ENCODE data around the gene MYO5C. TPM values are rescaled to one million over a fixed set of nuclear protein-coding genes. Genes with fewer than 3 reads are reported as not detected.

Gene MYO5C
- total and polyA plus RNA-seq, 2 of the 8 experiments (the other 6 are each of a cell fraction or from before 2014, with no cell fraction given), result 8.2 to 26.7 TPM

GRCh38 chr15:52221730-52222129, 73.9 kb downstream of the MYO5C start:
- Histone ChIP-seq H2BK12ac (ENCODE audit: low read depth, low read length) (no peak overlapping the region), H3K4me2 (ENCODE audit: insufficient read depth in 1 of 2, low read depth in 2 of 2, low read length in 2 of 2) (no peak overlapping the region), H3K9me3 (ENCODE audit: insufficient read depth in 2 of 2, low read depth in 1 of 2, low read length in 1 of 2) (no peaks in the 10 kb centered on the region), H3K14ac (ENCODE audit: insufficient read length) (no peak overlapping the region), H4K5ac (ENCODE audit: insufficient read length, low read depth, low read length) (no peak overlapping the region), H4K20me1 (replicated peaks in 1 of 2; ENCODE audit: control insufficient read depth in 1 of 2, insufficient read depth in 2 of 2, low read length in 2 of 2) (peaks cover 0 to 3% of the 10 kb centered on the region in 2 experiments), H3K9ac (replicated peaks in 1 of 4; ENCODE audit: extremely low read depth in 1 of 4, low read depth in 3 of 4, low read length in 3 of 4) (no peak overlapping the region), H3K4ac (replicated peaks; ENCODE audit: insufficient read length, low read depth, low read length) (no peak overlapping the region), H3K79me1 (ENCODE audit: low read depth, low read length) (no peaks in the 10 kb centered on the region), H3K79me2 (ENCODE audit: control insufficient read depth in 1 of 2, insufficient read depth in 2 of 2, low read length in 2 of 2) (no peaks in the 10 kb centered on the region), H4K91ac (replicated peaks; ENCODE audit: insufficient read length, low read length) (no peak overlapping the region), H3K4me1 (replicated peaks in 1 of 4; ENCODE audit: control insufficient read depth in 3 of 4, insufficient read depth in 4 of 4, low read length in 3 of 4) (no peaks in the 10 kb centered on the region), H3K23me2 (ENCODE audit: low read depth, low read length) (no peaks in the 10 kb centered on the region), H3K18ac (ENCODE audit: extremely low read depth, low read length) (no peak overlapping the region), H2BK15ac (ENCODE audit: low read length) (no peak overlapping the region), H3K4me3 (ENCODE audit: extremely low read depth in 1 of 4, insufficient read depth in 2 of 4, low read depth in 3 of 4, low read length in 4 of 4) (no peak overlapping the region), H2BK5ac (ENCODE audit: low read depth, low read length) (no peak overlapping the region), H4K8ac (ENCODE audit: extremely low read depth, insufficient read depth, low read length) (no peak overlapping the region), H3K27me3 (replicated peaks in 1 of 4; ENCODE audit: control insufficient read depth in 3 of 4, extremely low read depth in 1 of 4, insufficient read depth in 3 of 4, low read length in 3 of 4) (no peaks in the 10 kb centered on the region), H2AFZ (ENCODE audit: low read length) (no peak overlapping the region), H3K56ac (replicated peaks; ENCODE audit: insufficient read length, low read depth, low read length) (no peak overlapping the region), H3K23ac (ENCODE audit: insufficient read length) (no peak overlapping the region), H2AK5ac (ENCODE audit: low read depth, low read length) (no peak overlapping the region), H3K36me3 (ENCODE audit: control insufficient read depth in 2 of 4, insufficient read depth in 4 of 4, low read length in 3 of 4) (peaks cover 14 to 66% (median 53%) of the 10 kb centered on the region in 4 experiments), H2BK20ac (ENCODE audit: low read length) (no peak overlapping the region), H2BK120ac (replicated peaks; ENCODE audit: low read depth, low read length) (no peak overlapping the region), H3K27ac (ENCODE audit: low read depth, low read length) (no peak overlapping the region)
- 94% methylated on average over 5 of the region's 5 CpGs; no CpG with 5 or more reads in 1 of the 2 experiments for WGBS, 2 experiments (ENCODE audit: extremely low coverage in 1 of 2, insufficient coverage in 1 of 2, insufficient read length in 1 of 2, insufficient replicate concordance in 2 of 2, low coverage in 1 of 2, low lambda C conversion rate in 2 of 2, missing lambda C conversion rate in 1 of 2)
- TF ChIP-seq POLR2A (IDR thresholded peaks at IDR 0.05; ENCODE audit: control extremely low read depth in 1 of 2, low read depth in 2 of 2, low read length in 2 of 2), result no peak
- TF ChIP-seq BRCA1 (IDR thresholded peaks at IDR 0.05; ENCODE audit: low read depth, low read length), result no peak
- no peak for TF ChIP-seq RBBP5 (IDR thresholded peaks at IDR 0.05; ENCODE audit: borderline replicate concordance, low read depth, low read length)
- no peak for TF ChIP-seq CHD1 (IDR thresholded peaks at IDR 0.05; ENCODE audit: low read depth, low read length)
- TF ChIP-seq ATF3 (IDR thresholded peaks at IDR 0.05; ENCODE audit: insufficient read depth, low read depth, low read length), result no peak
- no peak for TF ChIP-seq KDM1A (IDR thresholded peaks at IDR 0.05; ENCODE audit: borderline replicate concordance, low read length)
- TF ChIP-seq JUND (IDR thresholded peaks at IDR 0.05; ENCODE audit: low read length), result no peak
- FAIRE-seq, result no peak
- ChIA-PET POLR2A (ENCODE audit: partially characterized antibody) (no interaction called here), CTCF (ENCODE audit: partially characterized antibody) (interaction anchor here (1.8 to 2.0 kb wide), 2 partner anchors 13 to 18 kb away, joined by 4 to 10 read pairs; no protein-coding TSS in a partner anchor)
- no peak for DNase-seq (ENCODE audit: low read depth in 1 of 2, low spot score in 2 of 2)

Data from H1 (cell line).